Esophagus muscularis mucosa (tissue), 4 donors: ENCODE measurements around the gene FOXN1. TPM values are rescaled to one million over a fixed set of nuclear protein-coding genes. Genes with fewer than 3 reads are reported as not detected.

Source experiments
- DNase-seq: peaks from one replicate; pipeline ENCODE4 v3.0.0-alpha.2; 2017; ENCODE audit errors: extremely low spot score
- H3K27ac ChIP-seq, 4 donors: fragments of 200-600 bp; sonication (generic); replicated peaks in 1 of 4; 1 replicate in 3 of 4; 2 replicates in 1 of 4; pipeline ENCODE4 v1.5.1; 2016 to 2019; ENCODE audit warnings: mild to moderate bottlenecking in 1 of 4
- H3K27me3 ChIP-seq, 4 donors: fragments of 200-600 bp; sonication (generic); one replicate each; pipeline versions ENCODE4 v1.5.1 to v1.6.0; 2016 to 2019
- H3K36me3 ChIP-seq, 4 donors: fragments of 200-600 bp; sonication (generic); one replicate each; pipeline ENCODE4 v1.5.1; 2016 to 2019
- H3K4me1 ChIP-seq, 4 donors: fragments of 200-600 bp; sonication (generic); one replicate each; pipeline ENCODE4 v1.5.1; 2016 to 2019
- H3K4me3 ChIP-seq, 4 donors: fragments of 200-600 bp; sonication (generic); 1 replicate in 2 of 4; 2 replicates in 2 of 4; pipeline ENCODE4 v1.5.1; 2016 to 2019; ENCODE audit warnings: mild to moderate bottlenecking in 4 of 4, moderate library complexity in 1 of 4
- H3K9me3 ChIP-seq, 4 donors: fragments of 200-600 bp; sonication (generic); 1 replicate in 3 of 4; 2 replicates in 1 of 4; pipeline ENCODE4 v1.5.1; 2016 to 2019
- EP300 ChIP-seq: sonication (generic); formaldehyde crosslinking; IDR thresholded peaks from one replicate; pipeline ENCODE4 v1.6.1; 2017; ENCODE audit warnings: antibody characterized with exemption
- POLR2A ChIP-seq: fragments of 450-650 bp; IDR thresholded peaks from one replicate; pipeline ENCODE4 v1.6.1; 2017; ENCODE audit warnings: antibody characterized with exemption, moderate library complexity, mild to moderate bottlenecking, low read depth
- POLR2AphosphoS5 ChIP-seq, 2 donors: sonication (generic); formaldehyde crosslinking; IDR thresholded peaks; one replicate each; pipeline ENCODE4 v1.6.1; 2017; ENCODE audit warnings: antibody characterized with exemption in 2 of 2
- WGBS: methylation state at CpG from one replicate; pipeline ENCODE4 v1.1.5; 2018; 5-methylcytosine and 5-hydroxymethylcytosine counted together
- intact Hi-C: fragments of 100-400 bp; cut with DNase I; formaldehyde crosslinking; loops from one replicate; pipeline ENCODE4 v1.15.1; 2023
- total RNA-seq, 4 donors: library from RNA; depleted of rRNA; stranded (reverse); fragments of >200 nt; gene quantifications; one replicate each; pipeline versions ENCODE4 v1.1.0 to v1.2.1, GENCODE V29; 2016
- TF ChIP-seq, protein P1 (sequence below), 3 experiments: fragments of 200-600 bp in 2 of 3; fragments of 450-650 bp in 1 of 3; sonication (generic) in 2 of 3; IDR thresholded peaks; one replicate each; pipeline ENCODE4 v1.5.1; 2017 to 2019; ENCODE audit warnings: antibody characterized with exemption in 3 of 3, mild to moderate bottlenecking in 2 of 3, moderate library complexity in 1 of 3

Gene FOXN1
- total RNA-seq, 4 donors from 2014 or later: not detected

DNA sequence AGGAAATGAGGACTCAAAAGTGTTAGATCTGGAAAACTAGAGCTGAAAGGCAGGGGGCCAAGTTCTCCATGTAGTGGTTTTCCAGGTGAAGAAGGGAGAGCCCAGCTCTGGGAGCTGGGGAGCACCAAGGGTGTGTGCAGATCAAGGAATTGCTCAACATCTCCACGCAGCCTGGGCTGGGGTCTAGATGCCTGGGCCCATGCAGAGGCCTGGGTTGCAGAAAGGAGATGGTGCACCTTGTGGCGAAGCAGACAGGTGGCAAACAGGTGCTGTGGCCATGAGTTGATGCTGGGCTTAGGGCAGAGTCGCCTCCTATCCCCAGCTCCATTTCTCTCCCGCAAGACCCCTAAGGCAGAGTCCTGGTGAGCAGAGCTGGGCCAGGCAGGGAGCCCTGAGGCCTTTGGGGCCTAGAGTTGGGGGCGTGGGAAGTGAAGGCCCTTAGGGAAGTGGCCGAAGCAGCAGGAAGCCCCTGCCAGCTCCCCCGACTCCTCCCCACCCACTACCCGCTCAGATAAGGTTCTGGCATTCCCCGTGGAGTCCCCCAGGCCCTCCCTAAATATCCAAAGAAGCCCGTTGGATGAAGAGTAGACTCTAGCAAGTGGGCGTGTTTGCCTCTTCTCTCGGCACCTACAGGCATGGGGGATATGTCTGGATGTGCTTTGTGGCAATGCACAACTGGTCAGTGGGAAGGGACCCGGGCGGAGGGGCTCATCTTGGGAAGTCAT lies 777 bp downstream of the FOXN1 start:
- WGBS: 84% methylated on average over 9 of the region's 14 CpGs
- no peak overlapping the region for H3K27ac ChIP-seq
- intact Hi-C loops: no loop called here
- H3K27me3 ChIP-seq: peaks cover 0 to 69% (median 2%) of the 10 kb centered on the region in 4 donors
- no peak for DNase-seq
- H3K4me3 ChIP-seq: no peak overlapping the region
- H3K4me1 ChIP-seq: peaks cover 0 to 4% (median 0%) of the 10 kb centered on the region in 4 donors
- no peaks in the 10 kb centered on the region for H3K36me3 ChIP-seq
- no peak for TF ChIP-seq EP300
- TF ChIP-seq POLR2AphosphoS5 (IDR thresholded peaks at IDR 0.05): no peak
- TF ChIP-seq POLR2A: no peak
- TF ChIP-seq, protein P1, sequence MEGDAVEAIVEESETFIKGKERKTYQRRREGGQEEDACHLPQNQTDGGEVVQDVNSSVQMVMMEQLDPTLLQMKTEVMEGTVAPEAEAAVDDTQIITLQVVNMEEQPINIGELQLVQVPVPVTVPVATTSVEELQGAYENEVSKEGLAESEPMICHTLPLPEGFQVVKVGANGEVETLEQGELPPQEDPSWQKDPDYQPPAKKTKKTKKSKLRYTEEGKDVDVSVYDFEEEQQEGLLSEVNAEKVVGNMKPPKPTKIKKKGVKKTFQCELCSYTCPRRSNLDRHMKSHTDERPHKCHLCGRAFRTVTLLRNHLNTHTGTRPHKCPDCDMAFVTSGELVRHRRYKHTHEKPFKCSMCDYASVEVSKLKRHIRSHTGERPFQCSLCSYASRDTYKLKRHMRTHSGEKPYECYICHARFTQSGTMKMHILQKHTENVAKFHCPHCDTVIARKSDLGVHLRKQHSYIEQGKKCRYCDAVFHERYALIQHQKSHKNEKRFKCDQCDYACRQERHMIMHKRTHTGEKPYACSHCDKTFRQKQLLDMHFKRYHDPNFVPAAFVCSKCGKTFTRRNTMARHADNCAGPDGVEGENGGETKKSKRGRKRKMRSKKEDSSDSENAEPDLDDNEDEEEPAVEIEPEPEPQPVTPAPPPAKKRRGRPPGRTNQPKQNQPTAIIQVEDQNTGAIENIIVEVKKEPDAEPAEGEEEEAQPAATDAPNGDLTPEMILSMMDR (IDR thresholded peaks at IDR 0.05): no peak
- no peaks in the 10 kb centered on the region for H3K9me3 ChIP-seq

DNA sequence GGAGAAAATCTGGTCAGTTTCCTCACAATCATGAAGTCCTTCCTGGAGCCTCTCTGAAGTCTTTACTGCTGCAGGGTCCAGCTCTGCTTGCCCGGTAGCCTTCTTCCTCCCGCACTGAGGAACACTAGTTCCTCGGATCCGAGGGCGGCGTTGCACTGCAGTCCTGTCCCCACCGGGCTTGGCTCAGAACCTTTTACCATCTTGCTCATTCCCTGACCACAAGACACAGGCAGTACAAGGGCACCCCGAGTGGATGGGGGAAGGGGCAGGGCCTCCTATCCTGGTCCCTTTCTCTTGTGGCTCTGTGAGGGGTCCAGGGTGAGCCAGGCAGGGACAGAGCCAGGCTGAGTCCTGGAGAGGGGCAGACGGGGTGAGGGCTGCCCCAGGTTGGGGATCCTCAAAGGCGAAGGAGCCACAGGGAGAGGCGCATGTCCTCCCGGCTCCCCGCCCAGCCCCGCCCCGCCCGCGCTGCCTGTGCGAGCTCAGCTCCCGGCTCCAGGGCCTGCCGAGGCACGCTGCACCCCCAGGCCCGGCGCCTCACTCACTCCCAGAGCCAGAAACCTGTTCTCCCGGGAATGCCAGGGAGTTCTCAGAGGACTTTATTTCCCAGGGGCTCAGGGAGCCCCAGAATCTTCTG lies 1.5 kb downstream of the FOXN1 start:
- H3K9me3 ChIP-seq: no peaks in the 10 kb centered on the region
- H3K36me3 ChIP-seq: no peaks in the 10 kb centered on the region
- WGBS: 53% methylated on average over 10 of the region's 24 CpGs
- no peak for TF ChIP-seq POLR2A
- TF ChIP-seq POLR2AphosphoS5 (IDR thresholded peaks at IDR 0.05): no peak
- TF ChIP-seq EP300: no peak
- TF ChIP-seq, protein P1 (IDR thresholded peaks at IDR 0.05): no peak
- DNase-seq: no peak
- H3K27me3 ChIP-seq: peaks cover 0 to 76% (median 4%) of the 10 kb centered on the region in 4 donors
- peaks cover 0 to 4% (median 0%) of the 10 kb centered on the region in 4 donors for H3K4me1 ChIP-seq
- intact Hi-C loops: no loop called here
- no peak overlapping the region for H3K27ac ChIP-seq
- no peak overlapping the region for H3K4me3 ChIP-seq

DNA sequence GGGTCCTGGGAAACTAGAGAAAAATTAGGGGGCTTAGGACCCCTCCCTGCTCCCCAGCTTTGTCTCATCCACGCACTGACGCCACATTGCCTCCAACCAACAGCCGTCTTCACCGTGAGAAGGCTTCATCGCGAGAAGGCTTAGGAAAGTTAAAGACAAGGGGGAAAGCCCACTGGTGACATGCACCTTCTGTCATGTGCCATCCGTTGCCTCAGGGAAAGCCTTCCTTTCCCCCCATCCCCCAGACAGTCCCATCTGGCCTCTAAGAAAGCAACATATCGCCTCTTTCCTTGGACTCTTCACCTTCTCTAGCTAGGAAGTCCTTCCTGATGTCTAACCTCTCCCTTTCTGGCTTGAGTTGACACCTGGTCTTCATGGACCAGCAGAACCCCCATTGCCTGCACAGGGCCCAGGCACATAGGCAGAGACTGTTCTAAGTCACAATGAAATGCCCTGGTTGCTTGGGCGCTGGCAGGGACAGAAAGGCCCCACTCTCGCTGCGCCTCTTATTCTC lies 2.1 kb downstream of the FOXN1 start:
- no peak overlapping the region for H3K27ac ChIP-seq
- TF ChIP-seq POLR2AphosphoS5 (IDR thresholded peaks at IDR 0.05): no peak
- no peak for TF ChIP-seq POLR2A
- TF ChIP-seq, protein P1 (IDR thresholded peaks at IDR 0.05): no peak
- no peak for TF ChIP-seq EP300
- no peaks in the 10 kb centered on the region for H3K9me3 ChIP-seq
- 61% methylated on average over 10 of the region's 11 CpGs for WGBS
- no peaks in the 10 kb centered on the region for H3K36me3 ChIP-seq
- no peak overlapping the region for H3K4me3 ChIP-seq
- DNase-seq: no peak
- intact Hi-C loops: no loop called here
- peaks cover 0 to 81% (median 4%) of the 10 kb centered on the region in 4 donors for H3K27me3 ChIP-seq
- peaks cover 0 to 4% (median 0%) of the 10 kb centered on the region in 4 donors for H3K4me1 ChIP-seq

DNA sequence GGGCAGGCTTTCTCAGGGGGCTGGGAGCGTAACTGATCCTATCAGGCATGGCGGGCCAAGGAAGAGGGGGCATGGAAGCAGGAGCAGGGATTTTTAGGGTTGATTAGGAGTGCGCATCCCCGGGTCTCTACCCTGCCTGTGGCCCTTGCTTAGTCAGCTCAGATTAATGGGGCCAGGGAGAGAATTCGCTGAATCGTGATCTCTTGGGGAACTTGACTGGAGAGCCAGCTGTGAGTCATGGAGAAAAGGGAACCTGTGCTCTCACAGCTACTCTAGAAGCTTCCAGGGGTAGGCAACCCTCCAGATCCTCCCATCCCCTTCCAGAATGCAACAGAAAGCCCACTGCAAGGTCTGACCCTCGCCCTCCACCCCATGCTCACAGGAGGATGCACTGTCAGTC lies 3.6 kb downstream of the FOXN1 start:
- TF ChIP-seq POLR2A (no peak), EP300 (no peak), POLR2AphosphoS5 (IDR thresholded peaks at IDR 0.05) (no peak)
- TF ChIP-seq, protein P1 (IDR thresholded peaks at IDR 0.05): no peak
- WGBS: 76% methylated on average over 4 of the region's 7 CpGs
- Histone ChIP-seq H3K9me3 (no peaks in the 10 kb centered on the region), H3K27me3 (peaks cover 0 to 96% (median 4%) of the 10 kb centered on the region in 4 donors), H3K36me3 (no peaks in the 10 kb centered on the region), H3K4me1 (peaks cover 0 to 4% (median 0%) of the 10 kb centered on the region in 4 donors), H3K27ac (no peak overlapping the region), H3K4me3 (no peak overlapping the region)
- intact Hi-C loops: no loop called here
- DNase-seq: no peak
